OCI-LY7 (cell line): ENCODE results near the gene BTG3. TPM values are rescaled to one million over a fixed set of nuclear protein-coding genes. Genes with fewer than 3 reads are reported as not detected.

ENCODE experiments used
- BruUV-seq: library from RNA; stranded (reverse); fragments of 400-500 nt; replicated peaks from 2 replicates; lab custom pipeline; 2021; lab: Mats Ljungman, UMichigan
- CTCF ChIA-PET: fragments of 300-600 bp; sonication (Branson Sonifier 250); formaldehyde crosslinking; loops from one replicate; lab custom pipeline; 2022; ENCODE audit warnings: antibody characterized with exemption; ENCODE audit not compliant: unreplicated experiment; lab: Charles Lee
- POLR2A ChIA-PET: fragments of 300-600 bp; sonication (Branson Sonifier 250); formaldehyde crosslinking; loops from one replicate; lab custom pipeline; 2022; ENCODE audit warnings: antibody characterized with exemption; lab: Charles Lee
- DNase-seq: peaks from one replicate; pipeline ENCODE4 v3.0.0-alpha.2; 2015; ENCODE audit warnings: low spot score
- H2AFZ ChIP-seq: fragments of 200-600 bp; sonication (generic), shearing (Covaris generic); 2 replicates; pipeline ENCODE4 v1.6.1; 2014; ENCODE audit warnings: mild to moderate bottlenecking, antibody characterized with exemption, low read length, moderate library complexity
- H3K27ac ChIP-seq: fragments of 200-600 bp; sonication (generic); 2 replicates; pipeline ENCODE4 v1.5.1; 2014; ENCODE audit warnings: mixed run types, low read depth, mild to moderate bottlenecking, moderate library complexity, low read length, inconsistent platforms; ENCODE audit not compliant: poor library complexity, severe bottlenecking
- H3K36me3 ChIP-seq: fragments of 200-600 bp; sonication (generic); 2 replicates; pipeline ENCODE4 v1.6.1; 2014; ENCODE audit warnings: mild to moderate bottlenecking, antibody characterized with exemption, low read length, moderate library complexity, mixed read lengths; ENCODE audit not compliant: insufficient read depth
- H3K4me1 ChIP-seq: fragments of 200-600 bp; sonication (generic); 2 replicates; pipeline ENCODE4 v1.5.1; 2014; ENCODE audit warnings: mild to moderate bottlenecking, low read length; ENCODE audit not compliant: insufficient read depth, poor library complexity, severe bottlenecking
- H3K4me2 ChIP-seq: fragments of 200-600 bp; sonication (generic); 2 replicates; pipeline ENCODE4 v1.6.1; 2014; ENCODE audit warnings: mild to moderate bottlenecking, low read length
- H3K4me3 ChIP-seq: fragments of 200-600 bp; sonication (generic); 2 replicates; pipeline ENCODE4 v1.5.1; 2014; ENCODE audit warnings: mild to moderate bottlenecking, low read depth, low read length; ENCODE audit not compliant: poor library complexity, severe bottlenecking
- H3K79me2 ChIP-seq: fragments of 200-600 bp; sonication (generic); 2 replicates; pipeline ENCODE4 v1.6.1; 2016; ENCODE audit warnings: low read depth, mild to moderate bottlenecking, low read length, moderate library complexity, mixed read lengths; ENCODE audit not compliant: insufficient read depth
- H3K9me2 ChIP-seq: fragments of 200-600 bp; sonication (generic); 2 replicates; pipeline ENCODE4 v1.6.1; 2016; ENCODE audit warnings: mild to moderate bottlenecking, low read length, mixed read lengths; ENCODE audit not compliant: insufficient read depth
- H3K9me3 ChIP-seq: fragments of 200-600 bp; sonication (generic); 2 replicates; pipeline ENCODE4 v1.6.1; 2014; ENCODE audit warnings: mild to moderate bottlenecking, mixed run types, low read length, mixed read lengths
- H4K20me1 ChIP-seq: fragments of 200-600 bp; sonication (generic); 2 replicates; pipeline ENCODE4 v1.6.1; 2014; ENCODE audit warnings: mild to moderate bottlenecking, antibody characterized with exemption, low read length, moderate library complexity, mixed read lengths; ENCODE audit not compliant: insufficient read depth
- EZH2phosphoT487 ChIP-seq: fragments of 200-600 bp; sonication (generic); IDR thresholded peaks from 2 replicates; pipeline ENCODE4 v1.6.1; 2018; ENCODE audit warnings: low read depth, borderline replicate concordance, mild to moderate bottlenecking, mixed run types, antibody characterized with exemption, low read length, moderate library complexity, mixed read lengths
- intact Hi-C: fragments of 100-400 bp; cut with micrococcal nuclease; formaldehyde crosslinking; loops from one replicate; pipeline ENCODE4 v1.10.0; 2022; ENCODE audit not compliant: unreplicated experiment
- total RNA-seq, 2 experiments: library from RNA; depleted of rRNA in 1 of 2; stranded (reverse); fragments of >200 nt in 1 of 2; shearing (Covaris generic) in 1 of 2; gene quantifications; 2 replicates each; pipeline ENCODE4 v1.2.3, GENCODE V29; 2014 to 2022
- TF ChIP-seq, protein P1 (sequence below): fragments of 200-600 bp; sonication (generic); conservative IDR thresholded peaks from 2 replicates; pipeline ENCODE4 v1.5.1; 2014; ENCODE audit warnings: mild to moderate bottlenecking, antibody characterized with exemption, low read length, moderate library complexity, mixed read lengths

BTG3 gene
- total RNA-seq, 2 experiments from 2014 or later: 28.8 to 36.4 TPM

DNA sequence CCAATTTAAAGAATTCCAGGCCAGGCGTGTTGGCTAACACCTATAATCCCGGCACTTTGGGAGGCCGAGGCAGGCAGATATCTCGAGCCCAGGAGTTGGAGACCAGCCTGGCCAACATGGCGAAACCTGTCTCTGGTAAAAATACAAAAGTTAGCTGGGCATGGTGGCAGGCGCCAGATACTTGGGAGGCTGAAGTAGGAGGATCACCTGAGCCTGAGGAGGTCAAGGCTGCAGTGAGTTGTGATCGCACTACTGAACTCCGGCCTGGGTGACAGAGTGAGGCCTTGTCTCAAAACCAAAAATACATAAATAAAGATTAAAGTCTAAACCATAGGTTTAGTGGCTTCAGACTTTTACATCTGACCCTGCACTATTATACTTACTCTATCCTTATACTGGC is 32.4 kb downstream of the BTG3 start:
- H3K79me2 ChIP-seq: no peaks in the 10 kb centered on the region
- H3K4me3 ChIP-seq: no peak overlapping the region
- no peak overlapping the region for H3K4me2 ChIP-seq
- no peak for TF ChIP-seq EZH2phosphoT487
- TF ChIP-seq, protein P1, sequence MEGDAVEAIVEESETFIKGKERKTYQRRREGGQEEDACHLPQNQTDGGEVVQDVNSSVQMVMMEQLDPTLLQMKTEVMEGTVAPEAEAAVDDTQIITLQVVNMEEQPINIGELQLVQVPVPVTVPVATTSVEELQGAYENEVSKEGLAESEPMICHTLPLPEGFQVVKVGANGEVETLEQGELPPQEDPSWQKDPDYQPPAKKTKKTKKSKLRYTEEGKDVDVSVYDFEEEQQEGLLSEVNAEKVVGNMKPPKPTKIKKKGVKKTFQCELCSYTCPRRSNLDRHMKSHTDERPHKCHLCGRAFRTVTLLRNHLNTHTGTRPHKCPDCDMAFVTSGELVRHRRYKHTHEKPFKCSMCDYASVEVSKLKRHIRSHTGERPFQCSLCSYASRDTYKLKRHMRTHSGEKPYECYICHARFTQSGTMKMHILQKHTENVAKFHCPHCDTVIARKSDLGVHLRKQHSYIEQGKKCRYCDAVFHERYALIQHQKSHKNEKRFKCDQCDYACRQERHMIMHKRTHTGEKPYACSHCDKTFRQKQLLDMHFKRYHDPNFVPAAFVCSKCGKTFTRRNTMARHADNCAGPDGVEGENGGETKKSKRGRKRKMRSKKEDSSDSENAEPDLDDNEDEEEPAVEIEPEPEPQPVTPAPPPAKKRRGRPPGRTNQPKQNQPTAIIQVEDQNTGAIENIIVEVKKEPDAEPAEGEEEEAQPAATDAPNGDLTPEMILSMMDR: no peak
- no peak overlapping the region for H2AFZ ChIP-seq
- ChIA-PET POLR2A (interaction anchor here (0.9 to 1.4 kb wide), 2 partner anchors 192 to 233 kb away, joined by 3 read pairs; no protein-coding TSS in a partner anchor), CTCF (no interaction called here)
- no peaks in the 10 kb centered on the region for H3K4me1 ChIP-seq
- no peaks in the 10 kb centered on the region for H3K9me2 ChIP-seq
- intact Hi-C loops: no loop called here
- H3K9me3 ChIP-seq: no peaks in the 10 kb centered on the region
- no TSS peak for BruUV-seq
- DNase-seq: no peak
- H4K20me1 ChIP-seq: no peaks in the 10 kb centered on the region
- H3K27ac ChIP-seq: no peak overlapping the region
- no peaks in the 10 kb centered on the region for H3K36me3 ChIP-seq

DNA sequence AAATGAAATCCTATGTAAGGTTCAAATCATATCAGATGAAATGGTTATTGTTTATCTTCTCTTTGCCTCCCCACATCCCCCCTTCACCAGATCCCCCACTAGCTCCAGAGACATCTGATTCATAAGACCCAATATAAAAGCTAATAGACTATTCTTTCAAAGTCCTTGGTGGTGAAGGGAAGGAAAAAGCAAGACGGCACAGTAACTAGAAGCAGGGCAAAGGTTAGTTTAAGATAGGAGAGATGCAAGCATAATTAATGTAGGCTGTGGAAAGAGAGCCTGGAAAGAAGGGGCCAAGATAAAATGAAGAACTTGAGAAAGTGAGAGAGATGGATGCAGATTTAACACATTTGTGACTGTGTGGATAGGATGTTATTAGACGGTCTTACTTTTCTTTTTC is 33.8 kb downstream of the BTG3 start:
- no peak overlapping the region for H2AFZ ChIP-seq
- intact Hi-C loops: no loop called here
- no peaks in the 10 kb centered on the region for H3K4me1 ChIP-seq
- CTCF ChIA-PET: interaction anchor here (0.6 kb wide), 1 partner anchor 191 kb away, joined by 9 read pairs; no protein-coding TSS in a partner anchor
- POLR2A ChIA-PET: interaction anchor here (0.6 kb wide), 3 partner anchors 66 to 221 kb away, joined by 3 to 5 read pairs (median 4); no protein-coding TSS in a partner anchor
- H3K27ac ChIP-seq: no peak overlapping the region
- no peaks in the 10 kb centered on the region for H3K79me2 ChIP-seq
- no peaks in the 10 kb centered on the region for H3K36me3 ChIP-seq
- H3K4me3 ChIP-seq: no peak overlapping the region
- no peaks in the 10 kb centered on the region for H3K9me2 ChIP-seq
- no peaks in the 10 kb centered on the region for H3K9me3 ChIP-seq
- no peak for DNase-seq
- H4K20me1 ChIP-seq: no peaks in the 10 kb centered on the region
- TF ChIP-seq EZH2phosphoT487: no peak
- TF ChIP-seq, protein P1: no peak
- BruUV-seq: no TSS peak
- no peak overlapping the region for H3K4me2 ChIP-seq

DNA sequence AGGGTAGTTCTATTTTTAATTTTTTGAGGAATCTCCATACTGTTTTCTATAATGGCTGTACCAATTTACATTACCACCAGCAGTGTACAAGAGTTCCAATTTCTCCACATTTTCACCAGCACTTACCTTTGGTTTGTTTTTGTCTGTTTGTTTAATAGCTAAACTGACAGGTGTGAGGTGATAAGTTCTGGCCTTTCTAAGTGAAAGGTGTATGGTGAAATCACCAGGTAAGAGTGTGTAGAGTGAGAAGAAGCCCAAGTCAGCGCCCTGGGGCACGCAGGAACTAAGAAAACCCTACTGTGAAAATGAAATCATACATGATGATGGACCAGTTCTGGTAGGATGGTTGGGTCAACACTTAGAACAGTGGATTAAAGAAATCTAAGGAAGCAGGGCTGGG is 34.5 kb downstream of the BTG3 start:
- H3K9me3 ChIP-seq: no peaks in the 10 kb centered on the region
- ChIA-PET CTCF (no interaction called here), POLR2A (interaction anchor here (0.6 kb wide), 1 partner anchor 130 kb away, joined by 4 read pairs; no protein-coding TSS in a partner anchor)
- no peaks in the 10 kb centered on the region for H3K9me2 ChIP-seq
- H3K4me3 ChIP-seq: no peak overlapping the region
- no peak for TF ChIP-seq EZH2phosphoT487
- TF ChIP-seq, protein P1: no peak
- H3K4me2 ChIP-seq: no peak overlapping the region
- no peak overlapping the region for H3K27ac ChIP-seq
- no peak for DNase-seq
- H3K79me2 ChIP-seq: no peaks in the 10 kb centered on the region
- intact Hi-C loops: no loop called here
- no peaks in the 10 kb centered on the region for H3K4me1 ChIP-seq
- H4K20me1 ChIP-seq: no peaks in the 10 kb centered on the region
- no peaks in the 10 kb centered on the region for H3K36me3 ChIP-seq
- no TSS peak for BruUV-seq
- no peak overlapping the region for H2AFZ ChIP-seq
